Measurements from ENCODE around the gene RPN2. TPM values are rescaled to one million over a fixed set of nuclear protein-coding genes. Genes with fewer than 3 reads are reported as not detected.

RPN2 gene
- total RNA-seq, 4 donors from 2014 or later = 95.2 to 116 (median 109) TPM

GRCh38 chr20:37163832-37164554, 15.1 kb upstream of the RPN2 start:
- Histone ChIP-seq H3K36me3 (no peaks in the 10 kb centered on the region), H3K27me3 (no peaks in the 10 kb centered on the region), H3K4me1 (no peaks in the 10 kb centered on the region), H3K4me3 (no peak overlapping the region), H3K9me3 (no peaks in the 10 kb centered on the region), H3K27ac (no peak overlapping the region)
- DNase-seq = no peak
- TF ChIP-seq CTCF (IDR thresholded peaks at IDR 0.05) (no peak), POLR2A (IDR thresholded peaks at IDR 0.05) (no peak)

GRCh38 chr20:37165031-37165430, 14.1 kb upstream of the RPN2 start:
- H3K27ac ChIP-seq = no peak overlapping the region
- TF ChIP-seq CTCF (IDR thresholded peaks at IDR 0.05) (no peak), POLR2A (IDR thresholded peaks at IDR 0.05) (no peak)
- H3K36me3 ChIP-seq = no peaks in the 10 kb centered on the region
- H3K27me3 ChIP-seq = no peaks in the 10 kb centered on the region
- no peak for DNase-seq
- H3K4me3 ChIP-seq = no peak overlapping the region
- H3K4me1 ChIP-seq = no peaks in the 10 kb centered on the region
- H3K9me3 ChIP-seq = no peaks in the 10 kb centered on the region

- no peaks in the 10 kb centered on the region for H3K9me3 ChIP-seq
- no peak for TF ChIP-seq POLR2A (IDR thresholded peaks at IDR 0.05)
- TF ChIP-seq CTCF (IDR thresholded peaks at IDR 0.05) = no peak
- DNase-seq = no peak
Measured at GRCh38 chr20:37166867-37167266, 12.3 kb upstream of the RPN2 start.

GRCh38 chr20:37172836-37173235, 6.3 kb upstream of the RPN2 start:
- Histone ChIP-seq H3K27ac (no peak overlapping the region), H3K36me3 (no peaks in the 10 kb centered on the region), H3K4me1 (no peaks in the 10 kb centered on the region), H3K4me3 (no peak overlapping the region), H3K27me3 (no peaks in the 10 kb centered on the region), H3K9me3 (no peaks in the 10 kb centered on the region)
- no peak for DNase-seq
- no peak for TF ChIP-seq POLR2A (IDR thresholded peaks at IDR 0.05)
- no peak for TF ChIP-seq CTCF (IDR thresholded peaks at IDR 0.05)

More at GRCh38 chr20:37166867-37167266, 12.3 kb upstream of the RPN2 start:
- Histone ChIP-seq H3K27me3 (no peaks in the 10 kb centered on the region), H3K27ac (no peak overlapping the region), H3K36me3 (no peaks in the 10 kb centered on the region), H3K4me3 (no peak overlapping the region), H3K4me1 (no peaks in the 10 kb centered on the region)

GRCh38 chr20:37179683-37180524, 774 bp downstream of the RPN2 start:
- TF ChIP-seq CTCF (IDR thresholded peaks at IDR 0.05) = no peak
- no peak for TF ChIP-seq POLR2A (IDR thresholded peaks at IDR 0.05)
- Histone ChIP-seq H3K27ac (peak overlapping the region; percentile 92 to 96 (median 94)), H3K36me3 (peaks cover 0 to 17% (median 0%) of the 10 kb centered on the region in 3 donors)

More at GRCh38 chr20:37179683-37180524, 774 bp downstream of the RPN2 start:
- DNase-seq = no peak
- Histone ChIP-seq H3K4me3 (peak overlapping the region; percentile 71 to 95 (median 89)), H3K27me3 (no peaks in the 10 kb centered on the region), H3K9me3 (no peaks in the 10 kb centered on the region), H3K4me1 (peaks cover 0 to 13% (median 8%) of the 10 kb centered on the region in 4 donors)

All from Peyer's patch (tissue), 4 donors.